GM19468 (cell line): Measurements from ENCODE around the gene DCAF8.

Experiments used
- ATAC-seq: cut with Tn5 transposase; IDR thresholded peaks from one replicate; pipeline ENCODE4 v1.9.1; 2021; ENCODE audit warnings: mild to moderate bottlenecking, moderate library complexity, moderate number of reproducible peaks; ENCODE audit not compliant: unreplicated experiment; ENCODE audit errors: extremely low read depth

Gene DCAF8

DNA sequence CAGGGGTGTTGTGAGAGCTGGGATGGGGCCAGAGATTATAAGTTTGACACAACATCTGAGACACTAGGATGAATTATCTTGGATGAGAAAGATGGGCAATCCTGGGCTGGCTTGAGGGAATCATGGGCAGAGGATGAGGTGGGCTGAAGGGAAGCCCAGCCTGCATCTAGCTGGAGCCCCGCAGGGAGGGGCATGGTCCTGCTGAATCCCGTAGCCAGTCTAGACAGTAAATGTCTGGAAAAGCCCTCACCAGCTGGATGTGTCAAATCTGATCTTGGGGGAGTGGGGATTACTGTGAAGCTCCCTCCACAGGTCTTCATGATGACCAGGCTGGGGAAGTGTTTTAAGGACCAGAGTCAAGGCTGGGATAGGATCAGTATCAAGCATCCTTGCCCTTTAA, 75.6 kb downstream of the DCAF8 start:
- ATAC-seq, result no peak

- no peak for ATAC-seq
These were observed 76.1 kb downstream of the DCAF8 start for GRCh38 chr1:160186246-160186645.

DNA sequence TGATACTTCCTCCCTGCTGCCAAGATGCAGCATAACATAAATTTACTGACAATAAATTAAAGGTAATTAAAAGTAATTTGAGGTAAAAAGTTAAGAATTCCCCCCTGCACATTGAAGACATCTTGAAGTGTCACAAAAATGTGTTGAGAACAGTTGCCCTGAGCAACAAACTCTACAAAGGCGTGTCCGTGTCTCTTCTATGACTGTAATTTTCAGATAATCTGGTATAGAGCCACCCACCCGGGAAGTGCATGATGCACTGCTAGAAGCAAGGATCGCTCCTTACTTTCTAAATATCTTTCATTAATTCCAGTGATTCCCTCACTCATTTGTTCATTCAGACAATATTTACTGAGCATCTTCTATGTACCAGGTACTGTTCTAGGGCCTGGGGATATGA, 83.0 kb downstream of the DCAF8 start:
- ATAC-seq, result no peak

DNA sequence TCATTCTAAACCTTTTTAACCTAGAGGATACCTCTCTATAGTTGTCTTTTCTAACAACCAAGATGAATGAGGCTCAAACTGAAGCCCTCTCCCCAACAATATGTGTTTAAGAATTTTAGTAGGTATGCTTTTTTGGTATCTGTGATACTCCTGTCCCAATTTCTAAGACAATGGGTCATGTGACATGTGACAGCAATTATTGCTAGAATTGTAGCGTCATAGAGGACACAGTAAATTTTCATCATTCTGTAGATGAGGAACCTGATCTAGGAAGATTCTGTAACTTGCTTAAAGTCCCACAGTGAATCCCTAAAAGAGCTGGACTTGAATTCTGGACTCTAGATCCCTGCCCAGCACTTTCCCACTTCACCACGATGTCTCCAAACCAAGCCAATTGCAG, 83.6 kb downstream of the DCAF8 start:
- ATAC-seq, result no peak

GRCh38 chr1:160177667-160178066, 84.7 kb downstream of the DCAF8 start:
- no peak for ATAC-seq

- ATAC-seq, result no peak
These were observed 85.1 kb downstream of the DCAF8 start for GRCh38 chr1:160177231-160177630.

- ATAC-seq, result no peak
These were observed 90.4 kb downstream of the DCAF8 start for GRCh38 chr1:160171980-160172379.

DNA sequence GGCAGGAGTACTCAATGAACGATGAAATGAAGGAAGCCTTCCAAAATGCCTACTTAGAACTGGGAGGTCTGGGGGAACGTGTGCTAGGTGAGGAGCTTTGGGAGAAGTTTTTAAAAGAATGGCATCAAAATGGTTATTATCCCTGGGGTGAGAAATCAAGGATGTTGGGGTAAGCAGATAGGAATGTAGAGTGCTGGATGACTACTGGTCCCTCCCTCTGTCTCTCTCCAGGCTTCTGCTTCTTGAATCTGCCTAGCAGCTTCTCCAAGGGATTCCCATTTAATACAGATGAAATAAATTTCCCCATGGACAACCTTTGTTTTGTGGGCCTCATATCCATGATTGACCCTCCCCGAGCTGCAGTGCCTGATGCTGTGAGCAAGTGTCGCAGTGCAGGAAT, 91.0 kb downstream of the DCAF8 start:
- ATAC-seq, result no peak

- peak; percentile 44 for ATAC-seq
These were observed 92.6 kb downstream of the DCAF8 start for GRCh38 chr1:160169553-160170399.

GRCh38 chr1:160168609-160169369, 93.6 kb downstream of the DCAF8 start:
- no peak for ATAC-seq

GRCh38 chr1:160168016-160168415, 94.3 kb downstream of the DCAF8 start:
- no peak for ATAC-seq

DNA sequence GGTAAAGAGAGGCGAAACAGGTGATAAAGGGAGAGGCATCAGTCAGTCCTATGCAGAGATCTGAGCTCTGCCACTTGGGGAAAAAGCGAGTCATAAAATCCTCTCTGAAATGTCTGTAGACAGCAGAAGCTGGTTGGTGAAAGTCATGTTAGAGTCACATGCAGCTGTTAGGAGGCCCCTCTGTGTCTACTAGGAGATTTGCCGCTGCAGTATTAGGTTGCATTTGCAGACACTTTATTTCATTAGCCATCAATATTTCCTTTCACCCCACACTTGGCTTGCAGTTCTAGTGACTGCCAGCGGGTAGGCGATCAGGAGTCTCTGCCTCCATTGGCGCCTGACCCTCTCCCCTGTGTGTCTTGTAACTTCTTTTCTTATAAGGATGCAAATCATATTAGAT, 94.8 kb downstream of the DCAF8 start:
- ATAC-seq, result no peak

DNA sequence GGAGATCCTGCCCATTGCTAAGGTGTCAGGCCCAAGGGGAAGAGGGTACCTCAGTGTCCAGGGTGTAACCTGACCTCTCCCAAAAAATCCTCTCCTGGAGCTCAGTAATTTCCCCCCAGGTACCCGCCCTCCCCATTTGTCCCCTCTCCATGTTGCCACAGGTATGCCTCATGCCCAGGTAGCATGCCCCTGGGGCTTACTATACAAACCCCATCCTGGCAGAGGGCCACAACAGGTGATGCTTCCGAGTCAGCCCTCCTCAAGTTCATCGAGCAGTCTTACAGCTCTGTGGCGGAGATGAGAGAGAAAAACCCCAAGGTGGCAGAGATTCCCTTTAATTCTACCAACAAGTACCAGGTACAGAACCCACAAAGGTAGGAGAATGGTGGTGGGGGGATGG, 95.3 kb downstream of the DCAF8 start:
- ATAC-seq, result no peak

GRCh38 chr1:160166166-160166868, 96.0 kb downstream of the DCAF8 start:
- no peak for ATAC-seq
